Bone marrow (tissue), 2 donors: ENCODE measurements around the gene ANO1.

ENCODE experiments used
- DNase-seq, 2 donors: peaks; one replicate each; lab custom pipeline; 2025; lab: John Stamatoyannopoulos, UW

Gene ANO1

GRCh38 chr11:70097783-70098563 lies 19.9 kb downstream of the ANO1 start:
- no peak for DNase-seq

DNA sequence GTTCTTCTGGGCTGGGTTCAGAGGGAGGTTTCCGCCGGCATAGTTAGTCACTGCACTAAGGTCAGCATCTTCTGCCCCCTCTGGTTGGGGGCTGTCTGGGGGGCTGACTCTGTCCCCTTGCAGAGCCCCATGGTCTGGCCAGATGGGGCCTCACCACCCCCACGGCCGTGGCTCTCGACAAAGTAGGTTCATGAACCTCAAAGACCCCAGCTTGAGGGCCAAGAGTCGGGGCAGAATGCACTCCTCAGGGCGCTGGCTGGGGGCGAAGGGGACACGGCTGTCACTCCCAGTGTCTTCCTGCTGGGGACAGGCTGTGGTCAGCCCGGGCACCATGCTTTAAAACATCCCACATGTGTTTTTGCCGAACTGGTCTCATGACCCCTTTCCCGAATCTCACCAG lies 20.8 kb downstream of the ANO1 start:
- no peak for DNase-seq

DNA sequence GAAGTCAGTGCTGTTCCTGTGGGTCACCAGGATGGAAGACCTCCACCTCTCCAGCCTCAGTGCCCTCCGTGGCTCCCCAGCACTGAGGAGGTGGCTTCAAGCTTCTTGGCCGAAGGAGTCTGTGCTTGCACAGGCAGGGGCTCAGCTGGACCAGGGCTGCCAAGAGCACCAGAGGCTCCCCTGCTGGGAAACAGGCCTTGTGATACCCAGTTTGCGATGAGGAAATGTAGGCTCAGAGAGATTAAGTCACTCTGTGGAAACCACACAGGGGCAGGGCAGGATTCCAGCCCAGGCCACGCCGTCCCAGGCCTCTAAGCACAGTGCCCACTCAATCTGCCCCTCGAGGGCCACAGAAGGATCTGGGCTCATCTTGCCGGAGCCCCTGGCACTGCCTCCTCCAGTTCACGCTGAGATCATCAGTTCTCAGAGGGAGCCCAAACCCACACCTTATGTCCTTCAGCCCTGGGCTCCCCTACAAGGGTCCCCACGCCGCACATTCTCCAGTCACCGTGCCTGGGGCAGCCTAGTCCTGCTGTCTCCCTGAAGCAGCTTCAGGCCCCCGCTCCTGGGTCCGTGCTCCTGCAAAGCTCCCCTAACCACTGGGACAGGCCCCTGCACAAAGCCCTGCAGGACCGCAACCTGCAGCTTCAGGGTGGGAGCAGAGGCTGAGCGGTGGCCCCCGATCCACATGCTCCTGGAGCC lies 21.6 kb downstream of the ANO1 start:
- no peak for DNase-seq

DNA sequence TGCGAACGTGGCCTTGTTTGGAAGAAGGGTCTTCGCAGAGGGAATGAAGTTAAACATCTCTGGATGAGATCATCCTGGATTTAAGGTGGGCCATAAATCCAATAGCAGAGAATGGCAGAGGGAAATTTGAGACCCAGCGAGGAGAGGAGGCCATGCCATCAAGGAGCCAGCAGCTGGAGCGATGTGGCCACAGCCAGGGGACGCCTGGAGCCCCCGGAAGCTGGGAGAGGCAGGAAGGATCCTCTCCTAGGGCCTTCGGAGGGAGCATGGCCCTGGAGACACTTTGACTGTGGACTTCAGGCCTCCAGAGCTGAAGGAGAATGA lies 22.1 kb downstream of the ANO1 start:
- DNase-seq: no peak

- DNase-seq: no peak
Observed at GRCh38 chr11:70100791-70101190, 22.7 kb downstream of the ANO1 start.

- DNase-seq: no peak
Observed at GRCh38 chr11:70103256-70103975, 25.3 kb downstream of the ANO1 start.

GRCh38 chr11:70104419-70104818 lies 26.3 kb downstream of the ANO1 start:
- no peak for DNase-seq

GRCh38 chr11:70104961-70105360 lies 26.8 kb downstream of the ANO1 start:
- no peak for DNase-seq

DNA sequence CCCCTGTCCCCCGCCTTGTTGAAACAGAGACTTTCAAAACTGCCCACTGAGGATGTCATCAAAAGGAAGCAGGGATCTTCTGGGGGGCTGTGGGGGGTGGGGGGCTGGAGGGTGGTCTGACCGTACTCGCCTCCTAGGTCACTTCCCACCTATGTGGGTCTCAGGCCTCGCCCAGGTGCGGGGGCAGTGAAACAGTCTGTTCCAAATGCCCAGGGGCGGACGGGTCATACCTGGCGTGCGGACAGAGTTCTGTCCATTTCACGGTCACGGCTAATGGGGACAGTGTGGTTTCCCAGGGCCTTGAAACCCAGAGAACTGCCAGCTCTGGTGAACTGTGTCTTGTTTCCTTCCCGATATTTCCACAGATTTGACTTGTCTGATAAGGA lies 27.2 kb downstream of the ANO1 start:
- DNase-seq: no peak

DNA sequence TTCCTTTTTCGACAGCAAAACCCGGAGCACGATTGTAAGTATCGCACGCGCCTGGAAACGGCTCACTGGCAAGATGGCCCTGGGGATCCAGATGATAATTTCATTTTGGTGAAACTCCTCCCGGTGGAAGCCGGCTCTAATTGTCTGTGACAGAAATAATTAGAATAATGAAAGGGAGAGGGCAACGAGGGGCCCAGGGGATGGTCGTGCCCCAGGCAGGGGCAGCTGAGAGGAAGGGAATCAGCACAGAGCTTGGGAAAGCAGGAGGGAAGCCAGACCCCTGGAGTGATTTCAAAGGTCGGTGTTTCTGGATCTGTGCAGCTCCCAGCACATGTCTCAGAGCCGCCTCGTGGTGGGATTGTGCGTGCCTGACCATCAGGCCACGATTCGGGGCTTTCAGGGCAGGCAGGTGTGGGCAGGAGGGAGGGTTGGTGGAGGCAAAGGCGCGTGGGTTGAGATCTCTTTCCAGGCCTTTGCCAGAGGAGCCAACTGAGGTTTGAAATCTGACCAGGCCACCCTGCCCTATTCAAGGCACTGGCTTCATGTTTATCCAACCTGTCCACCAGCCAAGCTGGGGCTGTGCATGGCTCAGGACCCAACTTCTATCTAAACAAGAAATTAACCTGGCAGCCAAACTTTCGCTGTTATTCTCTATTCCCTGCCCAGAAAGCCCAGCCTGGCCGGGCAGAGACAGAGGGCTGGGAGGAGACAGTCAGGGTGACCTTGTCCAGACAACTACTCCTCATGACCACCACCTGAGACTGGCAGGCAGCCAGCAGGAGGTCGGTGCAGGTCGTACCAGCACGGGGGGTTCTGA lies 27.8 kb downstream of the ANO1 start:
- DNase-seq: no peak

DNA sequence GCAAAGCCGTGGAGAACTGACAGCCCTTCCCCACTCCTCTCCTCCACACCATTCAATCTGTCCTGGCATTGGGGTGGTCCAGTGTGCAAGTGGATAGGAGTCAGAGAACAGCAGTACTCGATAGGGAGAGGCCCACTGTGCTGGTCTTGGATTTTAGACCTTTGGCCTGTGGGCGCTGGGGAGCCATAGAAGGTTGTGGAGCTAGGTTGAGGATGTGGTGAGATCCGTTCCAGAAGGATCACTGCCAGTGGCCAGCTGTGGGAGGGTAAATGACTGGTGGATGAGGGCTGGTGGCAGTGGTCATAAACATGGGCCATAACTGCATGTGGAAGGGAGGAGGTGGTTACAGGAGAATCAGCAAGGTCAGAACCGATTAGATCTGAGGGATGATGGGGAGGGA lies 28.6 kb downstream of the ANO1 start:
- DNase-seq: no peak

DNA sequence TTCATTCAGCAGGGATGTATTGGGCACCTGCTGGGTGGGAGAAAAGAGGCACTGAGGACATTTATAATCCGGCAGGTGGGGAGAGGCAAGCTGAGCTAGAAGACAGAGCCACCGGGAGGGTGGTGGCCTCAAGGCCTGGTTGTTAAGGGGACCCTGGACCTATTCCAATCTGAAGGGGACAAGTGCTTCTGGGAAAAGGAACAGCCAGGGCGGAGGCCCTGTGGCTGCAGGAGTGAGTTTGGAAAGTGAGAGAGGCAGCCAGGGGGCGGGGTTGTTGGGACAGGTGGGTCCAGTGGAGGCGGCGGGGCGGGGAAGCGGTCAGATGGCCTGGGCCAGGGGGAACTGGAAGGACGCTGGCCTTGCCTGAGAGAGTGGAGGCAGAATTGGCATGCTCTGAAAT lies 29.1 kb downstream of the ANO1 start:
- DNase-seq: no peak

GRCh38 chr11:70107756-70108155 lies 29.6 kb downstream of the ANO1 start:
- DNase-seq: no peak

DNA sequence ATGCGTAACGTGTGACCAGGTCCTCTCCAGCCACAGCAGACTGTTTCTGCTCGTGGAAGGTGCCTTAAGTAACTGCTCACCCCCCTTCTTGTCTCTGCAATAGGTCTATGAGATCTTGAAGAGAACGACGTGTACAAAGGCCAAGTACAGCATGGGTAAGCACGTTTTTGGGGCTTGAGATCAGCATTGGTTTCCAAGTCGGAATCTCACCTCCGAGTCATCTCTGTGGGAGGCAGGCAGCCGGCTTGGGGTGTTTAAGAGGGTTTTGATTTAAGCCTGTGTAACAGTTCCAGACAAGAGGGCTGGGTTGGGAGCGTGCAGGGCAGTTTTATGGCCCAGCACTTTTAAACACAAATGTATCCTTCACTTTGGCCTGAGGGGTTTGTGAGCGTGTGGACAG lies 30.1 kb downstream of the ANO1 start:
- no peak for DNase-seq

DNA sequence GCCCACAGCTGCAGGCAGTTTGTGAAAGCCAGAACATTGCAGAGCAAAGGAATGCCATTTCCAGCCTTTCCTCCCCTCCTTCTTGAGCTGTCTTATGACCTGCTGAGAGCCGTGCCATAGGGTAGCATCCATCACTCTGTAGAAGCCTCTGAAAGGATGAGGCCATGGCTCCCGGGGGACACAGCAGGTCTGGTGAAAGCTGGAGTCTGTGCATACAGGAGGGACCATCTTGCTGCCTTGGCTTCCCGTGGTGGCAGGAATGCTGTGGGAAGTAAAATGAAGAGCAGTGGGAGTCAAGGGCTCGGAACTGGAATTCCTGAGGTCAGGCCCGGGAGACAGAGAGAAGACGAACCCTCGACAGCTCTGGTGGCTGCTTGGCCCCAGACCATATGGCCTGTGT lies 30.9 kb downstream of the ANO1 start:
- DNase-seq: no peak

DNA sequence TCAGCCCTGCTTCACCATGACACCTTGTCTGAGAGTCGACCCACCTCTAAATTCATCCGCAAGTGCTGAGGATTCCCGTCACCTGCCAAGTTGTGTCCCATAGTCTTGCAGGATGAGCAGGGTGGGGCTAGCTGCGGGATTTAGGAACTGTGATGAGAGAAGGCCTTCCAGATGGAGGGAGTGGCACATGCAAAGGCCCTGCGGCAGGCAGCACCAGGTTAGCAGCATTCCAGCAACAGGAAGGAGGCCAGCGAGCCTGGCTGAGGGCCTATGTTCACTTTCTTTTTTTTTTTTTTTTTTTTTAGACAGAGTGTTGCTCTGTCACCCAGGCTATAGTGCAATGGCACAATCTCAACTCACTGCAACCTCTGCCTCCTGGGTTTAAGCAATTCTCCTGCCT lies 31.8 kb downstream of the ANO1 start:
- DNase-seq: no peak

DNA sequence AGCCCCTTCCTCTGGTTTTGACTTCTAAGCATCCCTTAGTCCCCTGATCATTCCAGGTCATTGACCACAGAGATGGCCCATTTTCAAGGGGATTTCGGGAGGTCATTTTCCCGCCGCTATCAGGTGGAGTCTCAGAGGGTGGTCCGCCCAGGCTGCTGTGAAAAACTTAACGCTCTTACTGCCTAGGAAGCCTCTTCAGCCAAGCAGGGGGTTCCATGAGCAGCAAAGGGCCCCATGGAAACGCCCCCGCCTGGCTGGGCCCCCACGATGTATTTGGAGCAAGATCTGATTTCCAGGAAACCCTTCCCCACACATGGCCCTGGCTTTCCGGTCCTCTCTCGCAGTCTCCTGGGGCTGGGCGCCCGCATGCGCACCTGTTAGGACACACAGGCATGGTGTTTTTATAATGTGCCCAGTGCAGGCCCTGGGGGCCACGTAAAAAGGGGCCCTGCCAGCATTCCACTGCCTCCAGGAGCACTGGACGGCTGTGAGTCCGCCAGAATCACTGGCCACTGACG lies 32.5 kb downstream of the ANO1 start:
- DNase-seq: no peak

DNA sequence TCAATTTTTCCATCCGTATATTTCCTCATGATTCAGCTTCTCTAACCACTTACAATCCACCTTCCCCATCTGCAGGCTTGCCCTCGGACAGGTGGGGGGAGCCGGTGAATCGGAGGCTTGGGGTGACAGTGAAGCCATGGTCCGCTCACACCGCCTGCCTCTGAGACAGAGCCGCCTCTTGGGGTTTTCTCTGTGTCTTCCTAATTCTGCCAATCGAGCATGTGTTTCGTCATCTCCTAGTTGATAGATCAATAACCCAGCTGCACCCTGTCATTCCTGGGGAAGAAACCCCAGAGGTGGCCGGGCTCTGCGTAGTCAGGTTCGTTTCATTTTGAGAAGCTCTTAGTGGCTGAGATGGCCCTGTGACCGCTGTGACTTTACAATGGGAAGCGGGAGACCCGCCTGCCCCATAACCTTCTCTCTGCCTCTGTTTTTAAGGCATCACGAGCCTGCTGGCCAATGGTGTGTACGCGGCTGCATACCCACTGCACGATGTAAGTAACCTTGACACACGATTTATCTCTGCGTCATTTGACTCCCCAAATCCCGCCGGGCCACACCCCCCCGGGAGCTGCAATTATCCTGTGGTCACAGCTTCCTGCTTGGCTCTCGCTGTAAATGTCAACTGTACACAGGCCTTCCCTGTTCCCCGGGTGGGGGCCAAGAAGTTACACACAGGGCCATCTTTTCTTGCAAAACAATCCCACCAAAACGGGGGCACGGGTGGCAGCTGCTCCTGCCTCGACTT lies 33.3 kb downstream of the ANO1 start:
- DNase-seq: no peak

- no peak for DNase-seq
Observed at GRCh38 chr11:70112017-70112434, 33.9 kb downstream of the ANO1 start.

GRCh38 chr11:70113801-70114200 lies 35.7 kb downstream of the ANO1 start:
- no peak for DNase-seq

DNA sequence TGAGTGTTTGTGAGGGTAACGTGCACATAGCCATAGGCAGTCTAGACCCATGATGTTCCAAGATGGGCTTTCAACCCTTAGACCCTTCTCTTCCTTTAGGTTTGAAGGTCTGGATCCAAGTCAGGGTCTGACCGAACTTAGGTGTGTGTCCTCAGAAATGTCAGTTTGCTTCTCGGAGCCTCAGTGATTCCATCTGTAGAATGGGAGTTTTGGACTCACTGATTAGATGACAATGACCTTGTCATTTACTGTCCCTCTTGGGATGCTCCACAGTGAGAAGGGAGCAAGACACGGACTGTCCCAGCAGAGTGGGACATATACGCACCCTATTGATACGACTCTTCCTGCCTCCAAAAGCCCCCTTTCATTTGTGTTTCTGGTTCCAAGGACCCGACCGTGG lies 37.7 kb downstream of the ANO1 start:
- no peak for DNase-seq
